ES-I3 (cell line): ENCODE measurements around the gene SLC29A4.

Experiments
- H3K36me3 ChIP-seq: 2 replicates; pipeline ENCODE4 v1.6.1; 2013; ENCODE audit warnings: mild to moderate bottlenecking, low read length, control low read depth, moderate library complexity; ENCODE audit not compliant: insufficient read depth
- H3K4me1 ChIP-seq: 2 replicates; pipeline ENCODE4 v1.6.1; 2013; ENCODE audit warnings: mild to moderate bottlenecking, control low read depth, low read length; ENCODE audit not compliant: insufficient read depth
- H3K9ac ChIP-seq: 2 replicates; pipeline ENCODE4 v1.6.1; 2013; ENCODE audit warnings: low read depth, mild to moderate bottlenecking, low read length, moderate library complexity
- H3K9me3 ChIP-seq: 2 replicates; pipeline ENCODE4 v1.6.1; 2013; ENCODE audit warnings: mild to moderate bottlenecking, low read length, moderate library complexity; ENCODE audit not compliant: control insufficient read depth, insufficient read depth

Gene SLC29A4

DNA sequence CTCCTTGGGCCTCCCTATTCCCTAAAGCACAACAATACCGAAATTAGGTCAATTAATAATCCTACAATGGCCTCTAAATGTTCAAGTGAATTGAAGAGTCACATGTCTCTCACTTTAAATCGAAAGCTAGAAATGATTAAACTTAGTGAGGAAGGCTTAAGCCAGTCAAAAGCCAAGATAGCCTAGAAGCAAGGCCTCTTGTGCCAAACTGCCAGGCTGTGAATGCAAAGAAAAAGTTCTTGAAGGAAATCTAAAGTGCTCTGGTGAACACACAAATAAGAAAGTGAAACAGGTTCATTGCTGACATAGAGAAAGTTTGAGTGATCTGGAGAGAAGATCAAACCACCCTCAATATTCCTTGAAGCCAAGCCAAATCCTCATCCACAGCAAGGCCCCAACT is 57.2 kb downstream of the SLC29A4 start:
- H3K9ac ChIP-seq: no peak overlapping the region
- peaks cover 8% of the 10 kb centered on the region; the same call in 1 of the 2 replicates for H3K9me3 ChIP-seq
- 0 out of 2 replicates have a peak, but pooled peaks cover 6% of the 10 kb centered on the region for H3K36me3 ChIP-seq

GRCh38 chr7:5342631-5343030 is 59.9 kb downstream of the SLC29A4 start:
- 0 out of 2 replicates have a peak, but pooled peaks cover 6% of the 10 kb centered on the region for H3K36me3 ChIP-seq
- peaks cover 8% of the 10 kb centered on the region; the same call in 1 of the 2 replicates for H3K9me3 ChIP-seq
- H3K4me1 ChIP-seq: no peaks in the 10 kb centered on the region
- no peak overlapping the region for H3K9ac ChIP-seq

More for the DNA sequence above, 57.2 kb downstream of the SLC29A4 start:
- no peaks in the 10 kb centered on the region for H3K4me1 ChIP-seq

DNA sequence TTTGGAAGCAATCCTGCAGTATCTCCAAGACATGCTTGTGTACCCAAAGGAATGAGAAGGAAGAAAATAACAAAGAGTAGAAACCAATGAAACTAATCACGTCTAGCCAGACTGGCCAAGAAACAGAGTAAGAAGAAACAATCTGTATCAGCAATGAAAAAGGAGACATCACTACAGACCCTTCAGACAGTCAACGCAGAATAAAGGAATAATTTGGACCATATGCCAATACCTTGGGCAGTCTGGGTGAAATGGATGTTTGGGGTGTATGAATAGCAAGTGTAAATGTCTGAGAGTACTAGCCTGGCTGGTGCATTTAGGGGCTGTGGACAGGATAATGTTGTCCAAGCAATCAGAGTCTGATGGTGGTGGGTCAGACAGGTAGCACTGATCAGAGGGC is 61.1 kb downstream of the SLC29A4 start:
- no peak overlapping the region for H3K9ac ChIP-seq
- 0 out of 2 replicates have a peak, but pooled peaks cover 6% of the 10 kb centered on the region for H3K36me3 ChIP-seq
- H3K9me3 ChIP-seq: peaks cover 8% of the 10 kb centered on the region; the same call in 1 of the 2 replicates
- no peaks in the 10 kb centered on the region for H3K4me1 ChIP-seq

- peaks cover 8% of the 10 kb centered on the region; the same call in 1 of the 2 replicates for H3K9me3 ChIP-seq
- H3K36me3 ChIP-seq: 0 out of 2 replicates have a peak, but pooled peaks cover 6% of the 10 kb centered on the region
Measured at GRCh38 chr7:5344342-5344741, 61.6 kb downstream of the SLC29A4 start.

GRCh38 chr7:5345171-5345570 is 62.4 kb downstream of the SLC29A4 start:
- Histone ChIP-seq H3K36me3 (0 out of 2 replicates have a peak, but pooled peaks cover 6% of the 10 kb centered on the region), H3K9ac (no peak overlapping the region), H3K4me1 (no peaks in the 10 kb centered on the region; the same call in 1 of the 2 replicates), H3K9me3 (peaks cover 8% of the 10 kb centered on the region; the same call in 1 of the 2 replicates)

More at GRCh38 chr7:5344342-5344741, 61.6 kb downstream of the SLC29A4 start:
- Histone ChIP-seq H3K4me1 (no peaks in the 10 kb centered on the region; the same call in 1 of the 2 replicates), H3K9ac (no peak overlapping the region)

DNA sequence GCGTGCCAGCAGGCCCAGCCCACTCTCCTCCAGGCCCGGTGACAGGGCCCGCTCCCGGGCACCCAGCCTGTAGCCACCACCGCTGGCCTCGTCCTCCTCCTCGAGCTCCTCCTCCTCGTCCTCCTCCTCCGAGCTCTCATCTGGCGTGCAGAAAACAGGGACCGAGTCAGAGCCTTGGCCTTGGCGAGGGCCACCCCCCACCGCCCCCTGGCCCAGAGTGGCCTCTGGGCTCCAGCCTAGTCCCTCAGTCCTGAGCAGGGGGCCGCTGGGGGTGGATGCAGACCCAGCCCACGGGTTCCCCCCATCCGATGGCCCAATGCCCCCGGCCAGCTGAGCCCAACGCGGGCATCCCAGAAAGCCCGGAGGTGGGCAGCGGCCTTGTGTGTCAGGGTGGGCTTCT is 62.9 kb downstream of the SLC29A4 start:
- H3K4me1 ChIP-seq: no peaks in the 10 kb centered on the region; the same call in 1 of the 2 replicates
- peaks cover 8% of the 10 kb centered on the region; the same call in 1 of the 2 replicates for H3K9me3 ChIP-seq
- H3K36me3 ChIP-seq: 0 out of 2 replicates have a peak, but pooled peaks cover 6% of the 10 kb centered on the region
- H3K9ac ChIP-seq: no peak overlapping the region

GRCh38 chr7:5348134-5349004 is 65.6 kb downstream of the SLC29A4 start:
- H3K9me3 ChIP-seq: no peaks in the 10 kb centered on the region; the same call in 1 of the 2 replicates
- 0 out of 2 replicates have a peak, but pooled peaks cover 6% of the 10 kb centered on the region for H3K36me3 ChIP-seq
- peaks cover 5% of the 10 kb centered on the region; the same call in 1 of the 2 replicates for H3K4me1 ChIP-seq
- H3K9ac ChIP-seq: no peak overlapping the region

- 0 out of 2 replicates have a peak, but pooled peaks cover 6% of the 10 kb centered on the region for H3K36me3 ChIP-seq
- no peaks in the 10 kb centered on the region for H3K9me3 ChIP-seq
- peaks cover 5% of the 10 kb centered on the region; the same call in 1 of the 2 replicates for H3K4me1 ChIP-seq
- H3K9ac ChIP-seq: no peak overlapping the region
Measured at GRCh38 chr7:5349005-5349380, 66.2 kb downstream of the SLC29A4 start.

DNA sequence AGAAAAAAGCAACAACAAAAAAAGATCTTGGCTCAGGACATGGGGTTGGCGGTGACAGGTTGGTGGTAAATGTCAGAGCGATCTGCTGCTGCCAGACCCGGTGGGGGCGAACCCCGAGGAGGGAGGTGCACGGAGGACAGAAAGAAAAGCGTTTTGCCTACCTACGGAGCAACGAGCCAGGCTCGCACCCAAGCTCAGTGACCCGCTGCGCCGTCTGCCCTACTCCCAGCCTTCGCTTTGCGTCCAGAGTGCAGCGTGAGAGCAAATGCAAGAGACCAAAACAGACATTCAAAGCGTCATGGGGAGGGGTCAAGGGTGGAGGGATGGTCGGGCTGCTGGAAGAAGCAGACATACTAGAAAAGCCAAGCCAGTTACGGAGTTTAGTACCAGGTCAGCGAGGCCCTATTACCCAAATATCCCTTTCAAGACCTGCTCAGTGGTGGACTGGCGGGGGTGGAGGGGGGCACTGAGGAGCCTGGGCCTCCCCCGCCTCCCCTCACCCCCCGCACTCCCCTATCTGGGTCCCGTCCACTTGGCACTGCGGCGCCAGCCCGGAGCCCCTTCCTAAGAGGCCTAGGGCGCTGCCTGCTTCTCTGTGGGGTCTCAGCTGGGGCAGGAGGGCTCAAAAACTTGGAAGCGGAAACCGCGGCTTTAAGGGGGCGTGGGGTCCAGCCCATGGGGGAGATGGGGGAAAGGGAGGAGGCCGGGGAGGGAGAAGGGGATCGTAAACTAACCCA is 66.9 kb downstream of the SLC29A4 start:
- Histone ChIP-seq H3K9ac (no peak overlapping the region; the same call in 1 of the 2 replicates), H3K36me3 (0 out of 2 replicates have a peak, but pooled peaks cover 3% of the 10 kb centered on the region), H3K4me1 (peaks cover 7% of the 10 kb centered on the region; the same call in 1 of the 2 replicates), H3K9me3 (no peaks in the 10 kb centered on the region)

GRCh38 chr7:5350174-5350463 is 67.4 kb downstream of the SLC29A4 start:
- H3K9ac ChIP-seq: no peak overlapping the region; the same call in 1 of the 2 replicates
- H3K9me3 ChIP-seq: no peaks in the 10 kb centered on the region
- H3K36me3 ChIP-seq: no peaks in the 10 kb centered on the region
- H3K4me1 ChIP-seq: peaks cover 12% of the 10 kb centered on the region

DNA sequence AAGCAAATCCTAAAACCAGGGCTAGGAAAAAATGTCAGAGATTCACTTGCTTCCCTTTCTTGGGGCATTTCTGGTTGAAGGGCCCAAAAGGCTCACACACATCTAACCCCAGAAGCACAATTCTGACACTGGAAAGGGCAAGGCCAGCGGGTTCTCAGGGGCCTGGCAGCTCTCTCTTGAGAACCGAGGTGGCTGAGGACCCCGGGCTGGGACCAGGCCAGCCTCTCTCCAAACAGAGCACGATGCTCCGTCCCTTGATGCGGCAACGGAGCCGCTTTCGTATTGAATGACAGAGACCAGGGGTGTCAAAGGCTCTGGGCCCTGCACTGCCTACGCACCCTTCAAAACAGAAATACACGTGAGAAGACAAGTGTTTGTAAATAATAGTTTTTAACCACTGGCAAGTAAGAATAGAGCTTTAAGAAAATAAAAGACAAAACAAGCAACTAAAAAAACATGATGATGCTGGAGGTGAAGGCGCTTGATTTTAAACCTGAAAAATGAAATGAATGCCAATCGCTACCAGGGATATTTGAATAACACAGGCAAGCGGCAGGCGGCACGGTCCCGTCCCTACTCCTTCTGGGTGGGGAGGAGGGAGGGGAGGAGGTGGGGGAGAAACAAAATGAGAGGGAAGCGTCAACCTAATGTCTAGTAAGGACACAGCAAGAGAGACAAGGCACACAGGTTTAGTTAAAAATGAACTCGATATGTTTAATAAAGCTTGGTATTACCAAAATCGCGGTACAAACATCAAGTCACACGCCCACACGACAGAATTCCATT is 68.0 kb downstream of the SLC29A4 start:
- Histone ChIP-seq H3K9me3 (no peaks in the 10 kb centered on the region), H3K9ac (no peak overlapping the region; the same call in 1 of the 2 replicates), H3K36me3 (no peaks in the 10 kb centered on the region), H3K4me1 (peaks cover 15% of the 10 kb centered on the region)

GRCh38 chr7:5351507-5352265 is 68.9 kb downstream of the SLC29A4 start:
- H3K9ac ChIP-seq: no peak overlapping the region
- H3K4me1 ChIP-seq: peaks cover 15% of the 10 kb centered on the region
- H3K9me3 ChIP-seq: no peaks in the 10 kb centered on the region
- no peaks in the 10 kb centered on the region for H3K36me3 ChIP-seq

DNA sequence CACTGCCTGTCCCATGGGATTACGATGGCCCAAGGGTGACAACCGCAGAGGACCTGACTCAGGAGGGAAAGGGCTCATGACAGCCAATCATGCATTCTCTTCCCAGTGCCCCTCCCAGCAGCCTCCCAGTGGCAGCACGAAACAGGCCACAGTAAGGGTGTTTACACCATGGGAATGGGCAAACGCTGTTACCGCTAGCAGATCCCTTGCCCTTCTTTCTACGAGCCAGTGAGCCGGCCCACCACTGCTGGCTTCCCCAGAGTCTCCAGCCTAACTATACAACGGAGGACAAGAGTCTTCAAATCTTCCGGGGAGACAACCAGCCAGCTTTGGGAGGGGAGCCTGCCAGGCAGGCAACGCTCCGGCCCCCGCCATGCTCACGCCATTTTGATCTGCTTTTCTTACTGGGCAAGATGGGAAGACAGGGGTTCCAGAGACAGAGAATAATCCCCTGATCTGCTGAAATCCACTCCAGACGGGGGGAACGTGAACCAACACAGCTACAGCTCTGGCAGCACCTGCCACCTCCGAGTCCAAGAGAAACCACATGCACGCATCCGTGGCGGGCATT is 69.8 kb downstream of the SLC29A4 start:
- no peaks in the 10 kb centered on the region for H3K36me3 ChIP-seq
- no peak overlapping the region for H3K9ac ChIP-seq
- no peaks in the 10 kb centered on the region for H3K9me3 ChIP-seq
- H3K4me1 ChIP-seq: peaks cover 15% of the 10 kb centered on the region
